Endothelial cell (in vitro differentiated cells): Measurements from ENCODE around the gene TEX261. TPM values are rescaled to one million over a fixed set of nuclear protein-coding genes. Genes with fewer than 3 reads are reported as not detected.

Source experiments
- DNase-seq: peaks from one replicate; pipeline ENCODE4 v3.0.0; 2021; ENCODE audit warnings: low spot score
- H3K27ac Mint-ChIP-seq: one replicate; pipeline ENCODE4 v1.8.0; 2021; ENCODE audit warnings: mixed read lengths, inconsistent platforms; ENCODE audit not compliant: unreplicated experiment
- H3K27me3 Mint-ChIP-seq: one replicate; pipeline ENCODE4 v1.8.0; 2021; ENCODE audit warnings: mild to moderate bottlenecking, moderate library complexity, mixed read lengths, inconsistent platforms; ENCODE audit not compliant: unreplicated experiment
- H3K36me3 Mint-ChIP-seq: one replicate; pipeline ENCODE4 v1.8.0; 2021; ENCODE audit warnings: mild to moderate bottlenecking, low read depth, mixed read lengths, inconsistent platforms; ENCODE audit not compliant: unreplicated experiment
- H3K4me1 Mint-ChIP-seq: one replicate; pipeline ENCODE4 v1.8.0; 2021; ENCODE audit warnings: mild to moderate bottlenecking, mixed read lengths, inconsistent platforms; ENCODE audit not compliant: unreplicated experiment
- H3K4me3 Mint-ChIP-seq: one replicate; pipeline ENCODE4 v1.8.0; 2021; ENCODE audit warnings: mild to moderate bottlenecking, mixed read lengths, inconsistent platforms; ENCODE audit not compliant: unreplicated experiment
- H3K9me3 Mint-ChIP-seq: one replicate; pipeline ENCODE4 v1.8.0; 2021; ENCODE audit warnings: mixed read lengths, inconsistent platforms; ENCODE audit not compliant: unreplicated experiment
- total RNA-seq: library from RNA; stranded (reverse); fragmentation: NEBNext Ultra II Directional; extraction: Animal tissue kit (Norgen Biotek cat#: 25700); gene quantifications from one replicate; pipeline ENCODE4 v1.2.1, GENCODE V29; 2021; ENCODE audit not compliant: unreplicated experiment
- TF ChIP-seq, protein P1 (sequence below): fragments of 200-600 bp; sonication (generic); IDR thresholded peaks from one replicate; pipeline ENCODE4 v1.5.0; 2021; ENCODE audit warnings: antibody characterized with exemption; ENCODE audit not compliant: unreplicated experiment

Gene TEX261
- total RNA-seq, 1 donor from 2014 or later, result 37.1 TPM

DNA sequence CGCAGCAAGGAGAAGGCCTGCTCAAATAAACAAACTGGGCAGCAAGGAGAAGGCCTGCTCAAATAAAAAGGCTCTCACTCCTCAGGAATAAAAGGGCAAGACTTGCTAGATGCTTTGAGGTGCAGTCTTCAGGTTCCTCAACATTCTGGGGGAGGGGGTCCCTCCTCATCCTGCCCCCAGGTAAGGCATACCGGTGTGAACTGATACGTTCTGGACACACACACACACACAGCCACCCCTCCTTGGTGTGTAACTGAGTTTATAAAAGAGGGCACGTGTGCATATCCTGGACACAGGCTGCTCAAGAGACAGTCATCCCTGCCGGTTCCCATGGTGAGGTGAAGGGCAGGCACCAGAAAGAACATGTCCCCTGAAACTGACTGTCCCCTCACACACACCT, 4.5 kb downstream of the TEX261 start:
- H3K4me3 Mint-ChIP-seq, result no peak overlapping the region
- TF ChIP-seq, protein P1, sequence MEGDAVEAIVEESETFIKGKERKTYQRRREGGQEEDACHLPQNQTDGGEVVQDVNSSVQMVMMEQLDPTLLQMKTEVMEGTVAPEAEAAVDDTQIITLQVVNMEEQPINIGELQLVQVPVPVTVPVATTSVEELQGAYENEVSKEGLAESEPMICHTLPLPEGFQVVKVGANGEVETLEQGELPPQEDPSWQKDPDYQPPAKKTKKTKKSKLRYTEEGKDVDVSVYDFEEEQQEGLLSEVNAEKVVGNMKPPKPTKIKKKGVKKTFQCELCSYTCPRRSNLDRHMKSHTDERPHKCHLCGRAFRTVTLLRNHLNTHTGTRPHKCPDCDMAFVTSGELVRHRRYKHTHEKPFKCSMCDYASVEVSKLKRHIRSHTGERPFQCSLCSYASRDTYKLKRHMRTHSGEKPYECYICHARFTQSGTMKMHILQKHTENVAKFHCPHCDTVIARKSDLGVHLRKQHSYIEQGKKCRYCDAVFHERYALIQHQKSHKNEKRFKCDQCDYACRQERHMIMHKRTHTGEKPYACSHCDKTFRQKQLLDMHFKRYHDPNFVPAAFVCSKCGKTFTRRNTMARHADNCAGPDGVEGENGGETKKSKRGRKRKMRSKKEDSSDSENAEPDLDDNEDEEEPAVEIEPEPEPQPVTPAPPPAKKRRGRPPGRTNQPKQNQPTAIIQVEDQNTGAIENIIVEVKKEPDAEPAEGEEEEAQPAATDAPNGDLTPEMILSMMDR, result no peak
- peaks cover 51% of the 10 kb centered on the region for H3K36me3 Mint-ChIP-seq
- peaks cover 27% of the 10 kb centered on the region for H3K4me1 Mint-ChIP-seq
- H3K27ac Mint-ChIP-seq, result no peak overlapping the region
- no peak for DNase-seq
- H3K9me3 Mint-ChIP-seq, result no peaks in the 10 kb centered on the region
- peaks cover 8% of the 10 kb centered on the region for H3K27me3 Mint-ChIP-seq

DNA sequence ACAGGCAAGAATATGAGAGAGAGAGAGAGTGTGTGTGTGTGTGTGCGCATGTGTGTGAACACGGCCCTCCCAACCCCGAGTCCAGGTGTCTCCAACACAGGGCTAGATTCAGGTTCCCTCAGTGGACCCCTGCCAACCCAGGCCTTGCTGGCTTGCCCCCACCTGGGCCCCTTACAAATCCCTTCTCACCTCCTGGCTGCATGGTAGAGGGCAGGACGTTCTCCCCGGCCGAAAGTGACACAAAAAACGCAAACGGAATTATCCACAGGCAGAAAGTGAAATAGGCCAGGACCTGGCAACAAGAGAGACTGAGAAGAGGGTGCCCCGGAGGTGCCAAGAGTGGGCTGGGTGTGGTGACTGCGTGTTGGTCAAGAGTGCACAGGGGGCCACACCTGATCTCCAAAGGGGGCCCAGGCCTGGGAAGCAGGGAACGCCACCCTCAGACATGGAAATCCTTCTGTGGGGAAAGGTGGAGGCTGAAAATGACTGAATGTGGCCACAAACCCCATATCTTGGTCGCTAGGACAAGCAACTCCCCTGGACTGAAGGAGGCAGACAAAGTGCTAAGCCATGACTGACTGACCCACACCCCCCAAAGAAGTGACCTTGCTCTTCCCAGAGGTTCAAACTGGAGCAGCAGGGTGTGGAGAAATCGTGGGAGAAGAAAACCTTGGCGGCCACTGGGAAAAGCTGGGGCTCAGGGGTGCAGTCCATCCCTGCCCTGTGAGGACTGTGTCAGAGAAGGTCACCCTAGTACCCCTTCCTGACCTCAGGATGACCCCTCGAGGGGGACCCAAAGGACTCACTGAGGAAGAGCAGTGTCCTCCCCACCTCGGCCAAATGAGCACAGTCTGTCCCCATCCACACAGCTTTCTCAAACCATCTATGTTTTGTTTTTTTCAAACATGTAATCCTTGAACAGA, 5.7 kb downstream of the TEX261 start:
- Mint-ChIP-seq H3K36me3 (peaks cover 48% of the 10 kb centered on the region), H3K27ac (no peak overlapping the region), H3K4me3 (no peak overlapping the region), H3K9me3 (no peaks in the 10 kb centered on the region), H3K27me3 (peaks cover 12% of the 10 kb centered on the region), H3K4me1 (peaks cover 31% of the 10 kb centered on the region)
- TF ChIP-seq, protein P1, result no peak
- DNase-seq, result no peak

DNA sequence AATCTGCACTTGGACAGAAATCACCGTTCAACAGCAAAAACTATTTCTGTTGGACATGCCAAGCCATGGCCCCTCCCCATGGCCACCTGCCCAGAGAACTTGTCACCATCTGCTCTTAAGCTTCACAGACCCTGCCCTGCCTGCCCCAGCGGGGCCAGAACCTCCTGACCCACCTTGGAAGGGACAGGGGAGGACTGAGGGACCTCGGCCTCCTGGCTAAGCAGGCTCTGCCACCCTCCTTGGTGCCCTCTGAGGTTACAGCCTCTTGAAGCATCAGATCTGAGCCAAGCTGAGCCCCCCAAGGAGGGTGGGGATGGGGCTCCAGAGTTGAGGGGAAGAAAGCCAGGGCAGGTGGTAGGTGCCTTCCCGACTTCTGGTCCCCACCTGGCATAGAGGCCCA, 6.5 kb downstream of the TEX261 start:
- Mint-ChIP-seq H3K4me3 (no peak overlapping the region), H3K27me3 (peaks cover 11% of the 10 kb centered on the region), H3K9me3 (no peaks in the 10 kb centered on the region), H3K36me3 (peaks cover 49% of the 10 kb centered on the region), H3K27ac (no peak overlapping the region), H3K4me1 (peaks cover 24% of the 10 kb centered on the region)
- DNase-seq, result no peak
- TF ChIP-seq, protein P1, result no peak

DNA sequence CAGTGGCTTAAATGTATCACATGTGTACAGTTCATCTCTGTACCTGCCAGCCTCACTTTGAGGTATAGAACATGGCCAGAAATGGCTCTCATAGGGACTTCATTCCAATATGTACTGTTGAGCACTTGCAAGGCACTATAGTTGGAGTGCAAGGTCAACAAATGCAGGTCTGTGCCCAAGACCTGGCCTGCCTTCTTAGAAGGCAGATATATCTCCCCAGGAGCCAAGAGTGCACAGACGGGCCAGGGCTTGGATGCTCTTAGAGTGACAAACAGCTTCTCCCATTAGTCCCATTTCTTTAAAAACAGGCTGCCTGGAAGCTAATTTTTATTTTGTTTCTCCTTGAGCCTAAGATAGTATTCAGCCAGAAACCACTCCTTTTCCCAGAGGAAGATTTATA, 7.3 kb downstream of the TEX261 start:
- H3K4me1 Mint-ChIP-seq, result peaks cover 20% of the 10 kb centered on the region
- no peak overlapping the region for H3K27ac Mint-ChIP-seq

More for the DNA sequence above, 7.3 kb downstream of the TEX261 start:
- H3K36me3 Mint-ChIP-seq, result peaks cover 48% of the 10 kb centered on the region
- peaks cover 11% of the 10 kb centered on the region for H3K27me3 Mint-ChIP-seq
- H3K9me3 Mint-ChIP-seq, result no peaks in the 10 kb centered on the region
- no peak for DNase-seq
- TF ChIP-seq, protein P1, result no peak
- H3K4me3 Mint-ChIP-seq, result no peak overlapping the region
